ENCODE results near the gene TOLLIP. TPM values are rescaled to one million over a fixed set of nuclear protein-coding genes. Genes with fewer than 3 reads are reported as not detected.
"Not testable (repeated sequence)": the region's sequence is repeated elsewhere in the genome, so short reads cannot be mapped to it uniquely, and the experiment has no call there.

TOLLIP gene
- total RNA-seq (2014; rRNA removed; shearing (Covaris generic)) = 8.9 and 11.8 TPM in 2 replicates

- peak; percentile 84 for DNase-seq (ENCODE audit: low read depth)
These were observed at the start of gene TOLLIP for GRCh38 chr11:1309498-1310317. Gene TOLLIP (minus strand): TSS chr11:1309632. CDS start chr11:1309498, 134 bp downstream.

DNA sequence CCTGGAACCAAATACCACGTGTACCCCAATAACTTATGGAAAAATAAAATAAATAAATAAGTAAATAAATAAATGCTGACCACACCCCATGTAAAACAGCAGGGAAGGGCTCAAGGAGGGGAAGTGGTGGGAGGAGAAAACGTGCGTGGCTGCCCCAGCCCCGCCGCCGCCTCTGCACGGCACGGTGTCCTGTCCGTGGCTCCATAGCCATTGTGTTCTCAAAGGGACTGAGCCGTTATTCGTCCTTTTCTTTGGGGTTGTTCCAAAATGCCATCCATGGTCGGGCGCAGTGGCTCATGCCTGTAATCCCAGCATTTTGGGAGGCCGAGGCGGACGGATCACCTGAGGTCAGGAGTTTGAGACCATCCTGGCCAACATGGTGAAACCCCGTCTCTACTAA is 49.5 kb upstream of the TOLLIP start:
- not testable (repeated sequence) for DNase-seq (ENCODE audit: low read depth)

DNA sequence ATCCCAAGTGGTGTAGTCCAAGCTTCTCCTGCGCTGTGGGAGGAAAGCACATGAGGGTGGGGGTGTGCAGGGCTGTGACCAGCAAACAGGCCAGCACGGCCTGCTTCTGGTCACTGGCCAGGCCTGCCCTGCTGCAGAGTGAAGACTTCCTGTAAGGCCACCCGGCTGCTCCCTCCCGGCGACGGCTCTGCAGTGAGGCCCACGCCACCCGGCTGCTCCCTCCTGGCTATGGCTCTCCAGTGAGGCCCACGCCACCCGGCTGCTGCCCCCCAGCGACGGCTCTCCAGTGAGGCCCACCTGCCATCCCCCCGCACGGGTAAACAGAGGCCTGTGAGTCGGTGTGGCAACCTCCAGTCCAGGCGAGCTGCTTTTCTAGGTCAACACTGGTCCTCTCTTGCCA is 48.9 kb upstream of the TOLLIP start:
- no peak for DNase-seq (ENCODE audit: low read depth)

DNA sequence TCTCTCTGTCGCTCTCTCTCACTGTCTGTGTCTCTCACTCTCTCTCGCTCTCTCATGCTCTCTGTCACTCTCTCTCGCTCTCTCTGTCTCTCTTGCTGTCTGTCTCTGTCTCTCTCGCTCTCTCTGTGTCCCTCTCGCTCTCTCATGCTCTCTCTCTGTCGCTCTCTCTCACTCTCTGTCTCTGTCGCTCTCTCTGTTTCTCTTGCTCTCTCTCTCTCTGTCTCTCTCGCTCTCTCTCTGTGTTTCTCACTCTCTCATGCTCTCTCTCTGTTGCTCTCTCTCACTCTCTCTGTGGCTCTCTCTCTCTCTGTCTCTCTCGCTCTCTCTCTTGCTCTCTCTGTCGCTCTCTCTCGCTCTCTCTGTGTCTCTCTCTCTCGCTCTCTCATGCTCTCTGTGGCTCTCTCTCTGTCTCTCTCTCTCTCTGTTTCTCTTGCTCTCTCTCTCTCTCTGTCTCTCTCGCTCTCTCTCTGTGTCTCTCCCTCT is 47.1 kb upstream of the TOLLIP start:
- no peak for DNase-seq (ENCODE audit: low read depth)

DNA sequence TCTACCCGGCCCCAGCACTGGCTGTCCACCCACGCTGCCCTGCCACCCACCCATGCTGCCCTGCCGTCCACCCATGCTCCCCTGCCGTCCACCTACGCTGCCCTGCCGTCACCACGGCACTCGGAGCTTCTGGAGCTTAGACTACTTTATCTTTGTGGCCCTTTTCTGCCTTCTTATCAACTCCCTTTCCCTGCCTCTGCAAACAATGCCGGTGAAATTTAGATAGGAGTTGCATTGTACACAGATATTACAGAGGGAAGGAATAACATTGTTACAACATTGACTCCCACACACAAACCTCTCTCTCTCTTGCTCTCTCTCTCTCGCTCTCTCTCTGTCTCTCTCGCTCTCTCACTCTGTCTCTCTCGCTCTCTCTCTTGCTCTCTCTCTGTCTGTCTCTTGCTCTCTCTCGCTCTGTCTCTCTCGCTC is 46.6 kb upstream of the TOLLIP start:
- DNase-seq (ENCODE audit: low read depth) = no peak

DNA sequence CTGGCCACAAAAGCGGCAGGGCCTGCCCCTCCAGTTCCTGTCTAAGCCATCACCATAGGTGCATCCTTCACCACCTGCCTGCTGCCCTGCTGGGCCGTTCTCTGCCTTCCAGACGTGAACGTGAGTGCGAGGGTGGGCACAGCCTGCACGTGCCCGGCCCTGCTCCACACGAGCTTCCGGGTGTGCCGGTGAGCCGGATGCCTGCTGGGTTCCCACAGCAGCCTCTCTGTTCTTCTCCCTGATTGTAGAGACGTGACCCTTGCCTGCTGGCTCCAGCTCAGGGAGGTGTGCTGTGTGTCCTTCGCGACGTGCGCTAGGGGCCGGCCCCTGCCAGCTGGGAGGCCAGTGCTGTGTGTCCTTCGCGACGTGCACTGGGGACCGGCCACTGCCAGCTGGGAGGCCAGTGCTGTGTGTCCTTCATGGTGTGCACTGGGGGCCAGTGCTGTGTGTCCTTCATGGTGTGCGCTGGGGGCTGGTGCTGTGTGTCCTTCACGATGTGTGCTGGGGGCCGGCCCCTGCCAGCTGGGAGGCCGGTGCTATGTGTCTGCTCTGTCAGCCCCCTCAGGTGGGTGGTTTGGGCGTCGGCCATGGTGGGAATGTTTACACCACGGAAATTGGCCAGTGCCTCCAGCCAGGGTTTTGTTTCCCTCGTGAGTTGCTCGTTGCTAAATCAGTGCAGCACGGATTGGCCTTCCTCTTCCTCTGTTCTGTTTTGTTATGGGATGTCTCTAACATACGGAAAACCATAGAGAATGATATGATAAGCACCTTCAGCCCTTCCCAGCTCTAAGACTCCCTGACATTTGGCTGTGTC is 44.9 kb upstream of the TOLLIP start:
- DNase-seq (ENCODE audit: low read depth) = no peak

DNA sequence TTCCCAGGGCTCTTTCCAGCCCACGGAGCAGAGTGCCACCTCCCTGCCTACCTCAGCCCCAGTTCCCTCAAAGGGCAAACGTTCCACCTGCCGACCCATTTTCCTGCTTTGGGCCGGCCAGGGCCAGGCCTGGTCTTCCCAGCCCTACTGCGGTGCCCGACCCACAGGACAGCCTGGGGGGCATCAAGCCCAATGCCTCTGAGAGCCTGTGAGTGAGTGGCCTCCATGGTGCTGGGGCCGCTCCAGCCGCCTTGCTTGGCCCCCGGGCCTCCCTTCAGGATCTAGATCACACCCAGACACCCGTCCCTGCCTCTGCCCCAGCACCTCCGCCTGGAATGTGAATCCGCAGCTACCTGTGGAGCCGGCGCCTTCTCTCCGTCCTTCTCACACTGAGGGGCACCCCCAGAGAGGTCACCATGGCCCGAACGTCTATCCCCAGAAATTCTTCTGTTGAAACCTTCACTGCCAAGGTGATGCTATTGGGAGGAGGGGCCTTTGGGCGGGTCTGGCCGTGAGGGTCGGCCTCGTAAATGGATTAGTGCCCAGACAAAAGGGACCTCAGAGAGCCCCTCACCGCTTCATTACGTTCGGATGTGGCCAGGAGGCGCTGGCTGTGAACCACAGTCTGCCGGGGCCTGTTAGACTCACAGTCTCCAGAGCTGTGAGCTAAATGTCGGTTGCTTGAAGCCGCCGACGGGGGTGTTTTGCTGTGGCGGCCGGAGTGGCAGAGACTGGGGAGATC is 44.1 kb upstream of the TOLLIP start:
- no peak for DNase-seq (ENCODE audit: low read depth)

- no peak for DNase-seq (ENCODE audit: low read depth)
These were observed 43.4 kb upstream of the TOLLIP start for GRCh38 chr11:1352696-1353382.

DNA sequence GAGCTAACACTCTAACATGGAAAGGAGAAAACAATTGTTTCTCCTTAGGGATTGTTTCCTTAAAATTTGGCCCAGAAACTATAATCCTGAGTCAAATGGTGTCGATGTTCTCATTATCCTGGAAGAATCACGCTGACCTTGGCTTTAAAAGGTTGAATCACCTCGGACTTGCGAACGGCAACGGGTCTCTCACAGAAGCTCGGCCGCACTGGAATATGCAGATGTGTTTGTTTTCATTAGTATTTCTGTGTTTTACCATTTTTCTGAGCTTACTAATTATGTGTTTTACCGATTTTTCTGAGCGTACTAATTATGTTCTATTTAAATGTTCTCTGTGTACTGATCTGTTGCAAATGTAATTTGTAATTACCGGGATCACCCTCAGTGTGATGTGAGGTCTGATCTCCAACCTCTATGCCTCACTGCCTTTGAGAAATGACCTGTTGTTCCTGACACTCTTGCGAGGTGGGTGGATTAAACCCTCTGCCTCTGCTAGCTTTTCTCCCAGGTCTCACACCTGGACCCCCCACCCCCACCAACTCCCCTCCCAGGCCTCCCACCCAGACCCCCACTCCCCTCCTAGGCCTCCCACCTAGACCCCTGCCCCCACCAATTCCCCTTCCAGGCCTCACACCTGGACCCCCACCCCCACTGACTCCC is 42.0 kb upstream of the TOLLIP start:
- peak; percentile 9 for DNase-seq (ENCODE audit: low read depth)

GRCh38 chr11:1350086-1350725 is 40.8 kb upstream of the TOLLIP start:
- DNase-seq (ENCODE audit: low read depth) = no peak

DNA sequence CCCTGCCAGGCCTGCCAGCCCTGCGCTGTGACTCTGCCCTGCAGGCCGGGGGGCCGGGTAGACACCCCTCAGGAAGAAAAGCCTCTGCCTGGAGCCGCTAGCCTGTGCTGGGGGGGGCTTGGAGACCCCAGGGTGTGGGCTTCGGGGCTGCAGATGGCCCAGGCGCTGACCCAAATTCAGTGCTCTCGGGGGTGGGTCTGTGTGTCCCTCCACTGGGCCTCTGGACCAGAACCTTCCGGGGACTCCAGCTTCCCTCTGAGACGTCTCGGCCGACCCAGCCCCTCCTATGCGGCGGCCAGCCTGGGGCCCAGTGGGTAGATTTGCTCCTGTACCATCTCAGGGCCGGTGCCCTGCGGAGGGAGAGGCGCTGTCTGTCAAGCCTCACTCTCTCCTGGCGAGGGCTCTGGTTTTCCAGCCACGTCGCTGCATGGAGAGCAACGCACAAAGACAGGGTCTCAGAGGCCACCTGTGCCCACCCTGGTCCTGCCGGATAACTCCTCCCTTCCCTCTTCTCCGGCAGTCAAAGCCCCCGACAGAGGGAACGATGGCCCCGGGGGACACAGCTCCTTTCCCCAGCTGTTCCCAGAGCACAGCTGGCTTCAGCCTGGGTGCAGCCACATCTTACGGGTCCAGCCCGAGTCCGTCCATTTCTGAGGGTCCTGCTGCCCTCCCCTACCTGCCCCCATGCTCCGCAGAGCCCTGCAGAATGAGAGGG is 40.1 kb upstream of the TOLLIP start:
- DNase-seq (ENCODE audit: low read depth) = no peak

DNA sequence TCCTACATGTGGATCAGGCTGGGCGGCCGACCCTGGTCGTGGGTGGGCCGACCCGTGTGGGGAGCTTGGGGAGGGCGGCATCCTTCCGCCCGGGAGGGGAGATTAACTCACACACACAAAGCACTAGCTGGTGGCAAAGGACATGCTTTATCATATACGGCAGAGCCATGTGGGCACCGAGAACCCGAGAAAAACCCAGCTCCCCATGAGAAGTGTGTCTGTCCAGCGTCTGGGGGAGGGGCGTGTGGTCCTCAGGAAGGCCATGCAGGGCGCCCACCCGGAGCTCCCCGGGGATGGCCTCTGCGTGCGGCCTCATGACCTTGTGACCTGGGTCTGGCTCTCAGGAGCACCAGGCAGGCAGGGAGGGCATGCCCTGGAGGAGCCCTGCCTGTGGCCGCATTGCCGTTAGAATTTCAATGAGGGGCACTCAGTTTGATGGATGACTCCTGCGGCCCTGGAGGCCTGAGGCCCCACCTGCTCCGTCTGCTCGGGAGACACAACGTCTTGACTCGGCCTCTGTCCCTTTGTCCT is 39.4 kb upstream of the TOLLIP start:
- DNase-seq (ENCODE audit: low read depth) = no peak

DNA sequence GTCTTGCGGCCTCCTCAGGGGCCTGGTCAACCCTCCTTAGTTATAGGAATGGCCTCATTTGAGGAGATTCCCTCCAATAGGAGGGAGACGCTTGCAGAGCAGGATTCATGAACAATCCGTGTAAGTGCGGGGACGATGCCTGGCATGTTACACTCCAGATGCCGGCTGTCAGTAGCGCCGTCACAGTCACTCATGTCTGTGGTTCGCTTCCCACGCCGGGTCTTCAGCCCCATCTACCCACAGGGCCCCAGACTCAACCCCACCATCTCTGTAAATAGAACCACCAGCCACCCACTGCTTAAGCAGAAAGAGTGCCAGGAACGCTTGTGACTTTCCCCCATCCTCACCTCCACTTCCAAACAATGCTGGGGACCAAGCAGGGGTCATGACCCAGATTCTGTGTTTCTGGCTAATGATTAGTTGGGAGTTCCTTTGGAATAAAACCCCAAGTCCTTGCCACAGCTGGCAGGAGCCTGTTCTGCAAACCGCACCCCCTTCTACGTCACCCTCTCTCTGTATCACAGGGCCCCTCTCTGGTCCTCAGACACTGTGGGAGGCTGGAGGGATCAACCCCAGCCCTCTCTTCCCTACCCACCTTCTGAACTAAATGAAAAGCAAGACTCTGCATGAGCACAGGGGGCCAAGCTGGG is 38.8 kb upstream of the TOLLIP start:
- no peak for DNase-seq (ENCODE audit: low read depth)

- not testable (repeated sequence) for DNase-seq (ENCODE audit: low read depth)
These were observed 38.1 kb upstream of the TOLLIP start for GRCh38 chr11:1347411-1347999.

- DNase-seq (ENCODE audit: low read depth) = no peak
These were observed 37.4 kb upstream of the TOLLIP start for GRCh38 chr11:1346669-1347390.

- DNase-seq (ENCODE audit: low read depth) = no peak
These were observed 36.5 kb upstream of the TOLLIP start for GRCh38 chr11:1345737-1346513.

DNA sequence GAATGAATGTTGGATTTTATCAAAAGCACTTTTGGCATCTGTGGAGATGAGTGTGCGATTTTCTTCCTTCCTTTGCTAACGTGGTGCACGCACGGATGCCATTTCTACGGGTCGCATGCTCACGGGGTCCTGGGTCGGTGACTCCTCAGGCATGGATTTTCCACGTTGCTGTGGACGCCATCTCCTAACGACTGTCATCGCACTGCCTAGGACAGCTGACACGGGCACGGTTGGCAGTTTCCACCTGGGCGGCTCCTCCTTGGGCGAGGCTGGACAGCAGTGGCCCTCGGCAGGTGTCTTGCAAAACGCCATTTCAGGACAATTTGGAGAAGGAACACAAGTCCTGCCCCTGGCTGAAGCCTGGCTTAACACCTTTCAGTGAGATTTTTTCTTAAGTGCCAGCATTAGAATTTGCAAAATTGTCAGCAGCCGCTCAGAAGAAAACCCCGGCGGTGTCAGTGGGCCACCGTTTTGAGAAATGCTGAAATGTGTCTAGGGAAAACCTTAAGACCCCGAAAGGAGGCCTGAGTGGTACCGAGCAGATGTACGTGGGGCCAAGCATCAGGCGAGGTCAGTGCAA is 34.7 kb upstream of the TOLLIP start:
- DNase-seq (ENCODE audit: low read depth) = no peak

Data from RPMI7951 (cell line).